ENCODE data around the gene CDC42BPB.
"Not testable (repeated sequence)": the region's sequence is repeated elsewhere in the genome, so short reads cannot be mapped to it uniquely, and the experiment has no call there.

The CDC42BPB gene

DNA sequence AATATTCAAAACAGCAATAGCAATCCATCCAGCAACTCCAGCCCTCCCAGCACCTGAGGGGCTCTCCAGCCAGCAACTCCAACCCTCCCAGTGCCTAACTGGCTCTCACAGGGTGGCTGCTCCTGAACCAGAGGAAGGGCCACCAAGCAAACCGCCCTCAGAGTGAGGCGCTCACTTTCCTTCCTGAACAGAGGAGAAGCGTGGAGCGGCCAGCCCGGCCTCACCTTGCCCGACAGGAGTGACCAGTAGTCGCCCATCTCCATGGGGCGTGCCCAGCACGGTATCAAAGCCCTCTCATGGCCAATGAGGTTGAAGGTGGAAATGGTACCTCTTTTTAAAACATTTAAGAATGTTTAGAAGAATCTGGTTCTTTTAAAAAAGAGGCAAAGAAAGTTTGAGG lies 27.4 kb downstream of the CDC42BPB start:
- no peak overlapping the region for H3K27ac ChIP-seq (ENCODE audit: low read length)
- no peaks in the 10 kb centered on the region for H3K27me3 ChIP-seq (ENCODE audit: insufficient read depth, low read length)
- H3K4me3 ChIP-seq (ENCODE audit: low read length): no peak overlapping the region
- H3K9ac ChIP-seq (ENCODE audit: low read depth, low read length): no peak overlapping the region
- peaks cover 3% of the 10 kb centered on the region; the same call in 1 of the 2 replicates for H3K4me1 ChIP-seq (ENCODE audit: insufficient read depth, low read length)
- no peaks in the 10 kb centered on the region for H3K9me3 ChIP-seq (ENCODE audit: insufficient read depth, low read depth, low read length)
- no peaks in the 10 kb centered on the region for H3K36me3 ChIP-seq (ENCODE audit: insufficient read depth, low read depth, low read length)

DNA sequence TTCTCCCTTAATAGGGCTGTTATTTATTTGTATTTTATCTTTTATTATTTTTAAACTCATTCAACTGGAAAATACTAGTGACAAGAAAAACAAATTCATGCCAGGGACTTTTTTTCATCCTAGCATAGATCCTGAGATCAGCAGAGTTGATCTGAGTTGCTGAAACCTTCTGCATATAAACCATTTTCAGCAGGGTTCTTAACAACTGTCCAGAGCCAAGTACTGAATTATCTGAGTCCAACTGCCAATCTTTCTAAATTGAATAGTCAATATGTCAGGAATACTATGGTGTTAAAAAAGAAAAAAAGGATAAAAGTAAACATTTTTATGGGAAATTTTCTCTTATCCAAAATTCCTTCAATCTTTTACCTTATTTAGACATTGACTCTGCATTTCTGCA lies 28.6 kb downstream of the CDC42BPB start:
- H3K27me3 ChIP-seq (ENCODE audit: insufficient read depth, low read length): no peaks in the 10 kb centered on the region
- no peak overlapping the region for H3K27ac ChIP-seq (ENCODE audit: low read length)
- no peak overlapping the region for H3K4me3 ChIP-seq (ENCODE audit: low read length)
- H3K36me3 ChIP-seq (ENCODE audit: insufficient read depth, low read depth, low read length): no peaks in the 10 kb centered on the region
- H3K9me3 ChIP-seq (ENCODE audit: insufficient read depth, low read depth, low read length): no peaks in the 10 kb centered on the region
- H3K4me1 ChIP-seq (ENCODE audit: insufficient read depth, low read length): peaks cover 7% of the 10 kb centered on the region; the same call in 1 of the 2 replicates
- no peak overlapping the region for H3K9ac ChIP-seq (ENCODE audit: low read depth, low read length)

DNA sequence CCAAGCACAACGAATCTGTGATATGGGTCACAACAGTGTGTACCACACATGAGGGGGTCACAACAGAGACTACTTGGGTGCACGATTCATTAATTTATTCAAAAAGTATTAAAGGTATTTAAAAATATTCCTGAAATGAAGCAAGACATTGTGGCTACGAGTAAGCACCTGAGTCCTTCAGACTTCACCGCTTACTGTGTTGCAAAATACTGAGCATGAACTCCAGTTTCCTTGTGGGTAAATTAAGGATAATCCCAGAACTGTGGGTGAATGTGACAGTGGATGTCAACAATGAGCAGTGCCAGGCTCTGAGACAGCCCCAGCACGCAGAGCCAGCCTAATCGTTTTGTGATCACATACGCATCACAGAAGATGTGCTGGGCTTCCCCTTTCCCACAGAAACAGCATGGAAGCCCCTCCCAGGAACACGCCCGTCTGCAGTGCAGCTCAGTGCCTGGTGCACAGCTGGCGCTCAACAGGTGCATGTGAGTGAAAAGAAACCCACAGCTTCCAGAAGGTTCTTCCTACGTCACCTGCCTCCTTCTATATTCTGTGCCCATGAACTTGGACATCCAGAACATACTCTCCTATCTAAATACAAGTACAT lies 29.1 kb downstream of the CDC42BPB start:
- H3K36me3 ChIP-seq (ENCODE audit: insufficient read depth, low read depth, low read length): no peaks in the 10 kb centered on the region
- H3K9me3 ChIP-seq (ENCODE audit: insufficient read depth, low read depth, low read length): no peaks in the 10 kb centered on the region
- H3K27me3 ChIP-seq (ENCODE audit: insufficient read depth, low read length): no peaks in the 10 kb centered on the region
- H3K9ac ChIP-seq (ENCODE audit: low read depth, low read length): no peak overlapping the region
- no peak overlapping the region for H3K4me3 ChIP-seq (ENCODE audit: low read length)
- no peak overlapping the region for H3K27ac ChIP-seq (ENCODE audit: low read length)
- peaks cover 7% of the 10 kb centered on the region; the same call in 1 of the 2 replicates for H3K4me1 ChIP-seq (ENCODE audit: insufficient read depth, low read length)

DNA sequence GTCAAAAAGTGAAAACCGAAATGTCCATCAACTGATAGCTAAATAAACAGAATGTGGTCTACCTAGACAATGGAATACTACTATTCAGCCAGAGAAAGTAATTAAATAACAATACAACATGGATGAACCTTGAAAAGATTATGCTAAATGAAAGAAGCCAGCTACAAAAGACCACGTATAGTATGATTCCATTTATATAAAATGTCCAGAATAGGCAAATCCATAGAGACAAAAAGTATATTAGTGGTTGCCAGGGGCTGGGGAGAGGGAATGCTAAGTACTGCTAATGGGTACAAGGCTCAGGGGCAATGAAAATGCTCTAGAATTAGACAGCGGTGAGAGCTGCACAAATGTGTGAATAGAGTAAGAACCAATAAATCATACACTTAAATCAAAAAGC lies 29.9 kb downstream of the CDC42BPB start:
- H3K27ac ChIP-seq (ENCODE audit: low read length): no peak overlapping the region

DNA sequence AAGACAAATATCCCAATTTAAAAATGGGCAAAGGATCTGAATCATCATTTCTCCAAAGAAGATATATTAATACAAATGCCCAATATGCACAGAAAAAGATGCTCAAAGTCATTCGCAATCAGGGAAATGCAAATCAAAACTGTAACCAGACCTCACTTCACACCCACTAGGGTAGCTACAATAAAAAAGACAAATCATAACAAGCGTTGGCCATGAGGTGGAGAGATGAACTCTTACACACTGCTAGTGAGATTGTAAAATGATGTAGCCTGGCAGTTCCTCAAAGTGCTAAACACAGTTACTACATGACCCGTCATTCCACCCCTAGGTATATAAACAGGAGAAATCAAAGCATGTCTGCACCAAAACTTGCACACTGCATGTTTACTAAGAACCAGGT lies 30.4 kb downstream of the CDC42BPB start:
- Histone ChIP-seq H3K27me3 (ENCODE audit: insufficient read depth, low read length) (no peaks in the 10 kb centered on the region), H3K27ac (ENCODE audit: low read length) (no peak overlapping the region), H3K9ac (ENCODE audit: low read depth, low read length) (no peak overlapping the region), H3K4me1 (ENCODE audit: insufficient read depth, low read length) (peaks cover 11% of the 10 kb centered on the region; the same call in 1 of the 2 replicates), H3K36me3 (ENCODE audit: insufficient read depth, low read depth, low read length) (no peaks in the 10 kb centered on the region), H3K9me3 (ENCODE audit: insufficient read depth, low read depth, low read length) (no peaks in the 10 kb centered on the region), H3K4me3 (ENCODE audit: low read length) (no peak overlapping the region)

More for the DNA sequence above, 29.9 kb downstream of the CDC42BPB start:
- Histone ChIP-seq H3K36me3 (ENCODE audit: insufficient read depth, low read depth, low read length) (no peaks in the 10 kb centered on the region), H3K9me3 (ENCODE audit: insufficient read depth, low read depth, low read length) (no peaks in the 10 kb centered on the region), H3K4me3 (ENCODE audit: low read length) (no peak overlapping the region), H3K9ac (ENCODE audit: low read depth, low read length) (no peak overlapping the region), H3K27me3 (ENCODE audit: insufficient read depth, low read length) (no peaks in the 10 kb centered on the region), H3K4me1 (ENCODE audit: insufficient read depth, low read length) (peaks cover 10% of the 10 kb centered on the region; the same call in 1 of the 2 replicates)

DNA sequence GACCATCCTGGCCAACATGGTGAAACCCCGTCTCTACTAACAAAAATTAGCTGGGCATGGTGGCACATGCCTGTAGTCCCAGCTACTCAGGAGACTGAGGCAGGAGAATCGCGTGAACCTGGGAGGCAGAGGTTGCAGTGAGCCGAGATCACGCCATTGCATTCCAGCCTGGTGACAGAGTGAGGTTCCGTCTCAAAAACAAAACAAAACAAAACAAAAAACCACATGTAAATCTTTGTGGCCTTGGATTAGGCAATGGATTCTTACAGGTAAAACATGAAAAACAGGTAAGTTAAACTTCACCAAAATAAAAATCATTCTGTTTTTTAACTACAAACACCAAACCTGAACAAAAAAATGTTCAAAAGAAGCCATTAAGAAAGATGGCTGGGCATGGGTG lies 31.2 kb downstream of the CDC42BPB start:
- H3K9ac ChIP-seq (ENCODE audit: low read depth, low read length); H3K27me3 ChIP-seq (ENCODE audit: insufficient read depth, low read length); H3K4me3 ChIP-seq (ENCODE audit: low read length); H3K27ac ChIP-seq (ENCODE audit: low read length); H3K9me3 ChIP-seq (ENCODE audit: insufficient read depth, low read depth, low read length); H3K36me3 ChIP-seq (ENCODE audit: insufficient read depth, low read depth, low read length): not testable (repeated sequence)
- H3K4me1 ChIP-seq (ENCODE audit: insufficient read depth, low read length): peaks cover 12% of the 10 kb centered on the region; the same call in 1 of the 2 replicates

DNA sequence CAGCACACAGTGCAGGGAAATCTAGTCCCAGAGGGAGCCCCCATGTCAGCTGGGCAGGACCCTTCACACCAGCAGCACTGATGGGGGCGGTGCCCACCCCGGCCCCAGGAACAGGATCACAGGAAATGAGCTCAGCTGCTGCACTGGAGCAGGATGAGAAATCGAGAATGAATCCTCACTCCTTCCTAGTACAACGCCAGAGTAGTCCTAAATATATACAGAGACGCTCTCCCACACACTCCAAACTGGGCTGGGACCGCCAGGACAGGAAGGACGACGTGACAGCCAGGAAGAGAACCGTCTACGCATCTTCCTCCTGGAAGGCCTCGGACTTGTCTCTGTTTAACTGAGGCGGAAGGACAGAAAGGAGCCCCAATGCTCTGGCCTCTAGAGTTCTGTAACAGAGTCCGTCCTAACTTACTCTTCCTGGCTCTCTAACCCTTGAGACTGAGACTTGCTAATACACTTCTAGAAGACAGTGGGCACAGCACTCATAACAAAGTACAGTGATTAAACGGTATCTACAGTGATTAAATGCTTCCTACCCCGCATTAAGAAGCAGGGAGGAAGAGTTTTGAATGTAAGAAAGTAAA lies 33.4 kb downstream of the CDC42BPB start:
- H3K27ac ChIP-seq (ENCODE audit: low read length): no peak overlapping the region
- no peaks in the 10 kb centered on the region for H3K9me3 ChIP-seq (ENCODE audit: insufficient read depth, low read depth, low read length)
- H3K4me1 ChIP-seq (ENCODE audit: insufficient read depth, low read length): peaks cover 12% of the 10 kb centered on the region; the same call in 1 of the 2 replicates
- H3K27me3 ChIP-seq (ENCODE audit: insufficient read depth, low read length): no peaks in the 10 kb centered on the region
- no peak overlapping the region for H3K9ac ChIP-seq (ENCODE audit: low read depth, low read length)
- no peaks in the 10 kb centered on the region for H3K36me3 ChIP-seq (ENCODE audit: insufficient read depth, low read depth, low read length)
- no peak overlapping the region for H3K4me3 ChIP-seq (ENCODE audit: low read length)

DNA sequence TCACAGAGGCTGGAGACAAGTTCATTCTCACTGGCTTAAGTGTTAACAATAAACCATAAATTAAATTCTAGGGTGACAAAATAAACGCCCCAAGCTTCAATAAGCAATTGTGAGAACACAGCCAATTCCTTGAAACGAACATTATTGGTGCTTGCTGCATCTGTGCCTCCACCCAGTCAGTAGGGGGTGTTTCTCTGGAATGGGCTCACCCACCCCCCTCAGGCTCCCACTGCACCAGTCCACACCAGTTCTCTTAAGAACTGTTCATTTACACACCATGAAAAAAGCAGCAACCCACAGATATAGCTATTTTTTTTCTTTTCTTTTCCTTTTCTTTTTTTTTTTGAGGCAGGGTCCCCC lies 34.7 kb downstream of the CDC42BPB start:
- Histone ChIP-seq H3K4me1 (ENCODE audit: insufficient read depth, low read length) (peaks cover 17% of the 10 kb centered on the region; the same call in 1 of the 2 replicates), H3K4me3 (ENCODE audit: low read length) (no peak overlapping the region), H3K27ac (ENCODE audit: low read length) (no peak overlapping the region)

DNA sequence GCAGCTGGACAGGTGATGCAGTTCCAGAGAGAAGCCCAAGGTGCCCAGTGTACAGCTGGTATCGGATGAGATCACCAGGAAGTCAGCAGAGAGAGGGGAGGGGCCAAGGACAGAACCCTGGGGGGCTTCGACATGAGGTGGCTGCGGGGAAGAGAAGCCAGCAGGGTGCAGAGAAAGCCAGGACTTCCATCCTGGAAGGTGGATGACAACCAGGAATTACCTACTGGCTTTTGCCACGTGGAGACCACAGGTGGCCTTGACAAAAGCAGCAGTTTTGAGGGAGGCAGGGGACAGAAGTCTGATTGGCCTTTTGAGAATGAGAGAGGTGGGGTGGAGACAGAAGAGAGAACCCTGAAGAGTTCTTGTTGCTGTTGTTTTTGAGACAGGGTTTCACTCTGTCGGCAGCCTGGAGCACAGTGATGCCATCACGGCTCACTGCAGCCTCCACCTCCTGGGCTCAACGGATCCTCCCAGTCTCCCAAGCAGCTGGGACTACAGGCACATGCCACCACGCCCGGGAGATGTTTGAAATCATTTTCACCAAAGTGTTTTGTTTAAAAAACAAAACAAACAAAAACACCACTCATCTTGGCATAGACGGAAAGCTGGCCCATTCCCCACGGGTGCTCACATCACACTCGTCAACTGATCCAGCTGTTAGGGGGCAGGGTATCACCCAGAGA lies 35.2 kb downstream of the CDC42BPB start:
- Histone ChIP-seq H3K36me3 (ENCODE audit: insufficient read depth, low read depth, low read length) (no peaks in the 10 kb centered on the region), H3K4me1 (ENCODE audit: insufficient read depth, low read length) (peaks cover 17% of the 10 kb centered on the region; the same call in 1 of the 2 replicates), H3K27ac (ENCODE audit: low read length) (no peak overlapping the region), H3K9me3 (ENCODE audit: insufficient read depth, low read depth, low read length) (no peaks in the 10 kb centered on the region), H3K27me3 (ENCODE audit: insufficient read depth, low read length) (no peaks in the 10 kb centered on the region), H3K9ac (ENCODE audit: low read depth, low read length) (peak overlapping the region; percentile 48; the same call in 1 of the 2 replicates), H3K4me3 (ENCODE audit: low read length) (no peak overlapping the region)

More for the DNA sequence above, 34.7 kb downstream of the CDC42BPB start:
- H3K9ac ChIP-seq (ENCODE audit: low read depth, low read length): peak overlapping the region; percentile 48; the same call in 1 of the 2 replicates
- no peaks in the 10 kb centered on the region for H3K9me3 ChIP-seq (ENCODE audit: insufficient read depth, low read depth, low read length)
- no peaks in the 10 kb centered on the region for H3K27me3 ChIP-seq (ENCODE audit: insufficient read depth, low read length)
- no peaks in the 10 kb centered on the region for H3K36me3 ChIP-seq (ENCODE audit: insufficient read depth, low read depth, low read length)

DNA sequence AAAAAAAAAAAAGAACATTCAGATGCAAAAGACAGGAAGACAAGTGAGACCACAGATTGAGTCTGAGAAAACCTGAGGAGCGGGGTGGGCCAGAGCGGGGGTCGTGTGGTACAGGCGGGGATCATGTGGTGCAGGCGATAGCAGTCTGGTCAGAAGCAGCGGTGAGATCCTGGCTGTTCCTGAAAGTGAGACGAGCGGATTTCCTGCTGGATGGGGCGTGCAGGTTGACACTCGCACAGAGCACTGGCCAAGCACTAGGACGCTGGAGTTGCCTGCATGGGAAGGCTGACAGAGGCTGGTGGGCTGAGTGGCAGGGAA lies 35.7 kb downstream of the CDC42BPB start:
- Histone ChIP-seq H3K4me3 (ENCODE audit: low read length) (no peak overlapping the region), H3K36me3 (ENCODE audit: insufficient read depth, low read depth, low read length) (no peaks in the 10 kb centered on the region), H3K4me1 (ENCODE audit: insufficient read depth, low read length) (peaks cover 17% of the 10 kb centered on the region; the same call in 1 of the 2 replicates), H3K9ac (ENCODE audit: low read depth, low read length) (no peak overlapping the region; the same call in 1 of the 2 replicates), H3K27ac (ENCODE audit: low read length) (no peak overlapping the region), H3K27me3 (ENCODE audit: insufficient read depth, low read length) (no peaks in the 10 kb centered on the region), H3K9me3 (ENCODE audit: insufficient read depth, low read depth, low read length) (no peaks in the 10 kb centered on the region)

DNA sequence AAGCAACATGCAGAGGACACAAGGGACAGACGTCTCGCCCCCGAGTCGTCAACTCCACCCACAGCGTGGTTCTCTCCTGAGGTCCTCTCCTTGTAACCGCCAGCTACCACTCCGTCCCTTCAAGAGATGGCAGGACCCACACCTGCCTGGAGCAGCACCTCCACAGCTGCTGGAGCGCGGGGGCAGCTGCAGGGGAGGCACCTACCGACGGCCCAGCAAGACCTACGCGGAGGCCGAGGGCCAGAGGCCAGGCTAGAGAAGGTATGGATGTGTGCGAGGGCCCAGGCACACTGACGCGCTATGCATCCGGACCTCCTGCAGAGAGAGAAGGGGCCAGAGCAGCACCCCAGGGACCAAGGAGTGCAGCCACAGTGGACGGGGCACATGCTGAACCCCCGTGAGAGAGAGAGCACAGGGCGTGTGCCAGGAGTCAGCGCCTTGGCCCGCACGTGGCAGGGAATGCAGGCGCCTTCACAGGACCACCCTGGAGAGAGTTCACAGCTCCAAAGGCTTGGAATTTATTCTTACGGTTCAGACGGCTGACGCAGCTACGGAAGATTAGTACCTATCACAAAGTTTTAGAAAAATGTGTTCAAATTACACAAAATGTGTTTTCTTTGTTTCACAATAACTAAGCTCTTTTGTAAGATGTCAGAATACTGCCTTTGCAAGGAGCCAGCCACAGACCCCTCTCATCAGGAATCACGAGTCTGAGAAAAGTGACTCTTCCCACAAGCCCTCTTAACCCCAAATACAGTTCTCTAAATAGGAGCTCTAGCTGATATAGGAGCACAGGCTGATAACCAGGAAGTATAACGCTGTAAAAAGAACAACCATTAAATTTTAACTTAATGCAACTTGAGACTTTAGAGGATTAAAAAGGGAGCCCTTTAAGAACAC lies 36.8 kb downstream of the CDC42BPB start:
- no peaks in the 10 kb centered on the region for H3K27me3 ChIP-seq (ENCODE audit: insufficient read depth, low read length)
- no peak overlapping the region for H3K4me3 ChIP-seq (ENCODE audit: low read length)
- no peak overlapping the region for H3K9ac ChIP-seq (ENCODE audit: low read depth, low read length)
- H3K36me3 ChIP-seq (ENCODE audit: insufficient read depth, low read depth, low read length): no peaks in the 10 kb centered on the region
- peaks cover 17% of the 10 kb centered on the region; the same call in 1 of the 2 replicates for H3K4me1 ChIP-seq (ENCODE audit: insufficient read depth, low read length)
- no peaks in the 10 kb centered on the region for H3K9me3 ChIP-seq (ENCODE audit: insufficient read depth, low read depth, low read length)
- H3K27ac ChIP-seq (ENCODE audit: low read length): no peak overlapping the region

Data from iPS-20b (cell line).